Activated CD4-positive, alpha-beta T cell treated with anti-CD3 and anti-CD28 coated beads, Interleukin-2, amount 50 U/mL, for 24 hours (primary cell): ENCODE results near the gene ERN2.
"Not testable (repeated sequence)": the region's sequence is repeated elsewhere in the genome, so short reads cannot be mapped to it uniquely, and the experiment has no call there.

Experiments
- DNase-seq, 2 donors: peaks; one replicate each; pipeline ENCODE4 v3.0.0-alpha.2; 2020; ENCODE audit warnings: low read depth in 1 of 2, low spot score in 1 of 2

The ERN2 gene

GRCh38 chr16:23712976-23713375, at the start of gene ERN2:
TSS of gene ERN2 (minus strand) at chr16:23713222. CDS start at chr16:23713187, 35 bp downstream.
- DNase-seq = no peak

GRCh38 chr16:23757937-23758619, 45.1 kb upstream of the ERN2 start:
- DNase-seq = no peak

GRCh38 chr16:23757116-23757515, 44.1 kb upstream of the ERN2 start:
- no peak for DNase-seq

GRCh38 chr16:23755484-23755809, 42.4 kb upstream of the ERN2 start:
- no peak for DNase-seq

GRCh38 chr16:23754594-23755483, 41.8 kb upstream of the ERN2 start, which contains the start of gene CHP2:
TSS of gene CHP2 (plus strand) at chr16:23755026. CDS start at chr16:23755050, 24 bp downstream.
- no peak for DNase-seq

GRCh38 chr16:23753908-23754593, 41.0 kb upstream of the ERN2 start:
- DNase-seq = no peak

- not testable (repeated sequence) for DNase-seq
These were observed 38.0 kb upstream of the ERN2 start for GRCh38 chr16:23751053-23751452.

- DNase-seq = no peak
These were observed 35.6 kb upstream of the ERN2 start for GRCh38 chr16:23748630-23749029.

- no peak for DNase-seq
These were observed 32.2 kb upstream of the ERN2 start for GRCh38 chr16:23745263-23745662.

- DNase-seq = no peak
These were observed 29.7 kb upstream of the ERN2 start for GRCh38 chr16:23742766-23743165.

- no peak for DNase-seq
These were observed 28.8 kb upstream of the ERN2 start for GRCh38 chr16:23741675-23742303.

GRCh38 chr16:23739516-23739915, 26.5 kb upstream of the ERN2 start:
- DNase-seq = no peak

- DNase-seq = not testable (repeated sequence)
These were observed 24.5 kb upstream of the ERN2 start for GRCh38 chr16:23737423-23738028.

- no peak for DNase-seq
These were observed 21.3 kb upstream of the ERN2 start for GRCh38 chr16:23734176-23734893.

- DNase-seq = no peak
These were observed 16.7 kb upstream of the ERN2 start for GRCh38 chr16:23729503-23730424.

- no peak for DNase-seq
These were observed 15.1 kb upstream of the ERN2 start for GRCh38 chr16:23728112-23728477.

- no peak for DNase-seq
These were observed 13.7 kb upstream of the ERN2 start for GRCh38 chr16:23726710-23727109.

GRCh38 chr16:23724785-23725131, 11.7 kb upstream of the ERN2 start:
- DNase-seq = no peak

- DNase-seq = no peak
These were observed 11.2 kb upstream of the ERN2 start for GRCh38 chr16:23724096-23724784.
